Frontal cortex (tissue), 4 donors: ENCODE results near the gene HDAC9. TPM values are rescaled to one million over a fixed set of nuclear protein-coding genes. Genes with fewer than 3 reads are reported as not detected.
"Not testable (repeated sequence)": the region's sequence is repeated elsewhere in the genome, so short reads cannot be mapped to it uniquely, and the experiment has no call there.

Source experiments
- DNase-seq, 2 donors: peaks; one replicate each; pipeline ENCODE4 v3.0.0; 2012; ENCODE audit warnings: low spot score in 2 of 2
- FAIRE-seq: peaks from 2 replicates; lab custom pipeline; 2012; peaks lifted over from hg19 to GRCh38; lab: Jason Lieb, UNC
- total RNA-seq: library from RNA; depleted of rRNA; stranded (reverse); fragments of >200 nt; gene quantifications from one replicate; pipeline ENCODE4 v1.2.3, GENCODE V29; 2014
- donor health status: control.
- donor health status: control.
- donor health status: control.

The HDAC9 gene
- total RNA-seq, 1 donor from 2014 or later: 117 TPM

DNA sequence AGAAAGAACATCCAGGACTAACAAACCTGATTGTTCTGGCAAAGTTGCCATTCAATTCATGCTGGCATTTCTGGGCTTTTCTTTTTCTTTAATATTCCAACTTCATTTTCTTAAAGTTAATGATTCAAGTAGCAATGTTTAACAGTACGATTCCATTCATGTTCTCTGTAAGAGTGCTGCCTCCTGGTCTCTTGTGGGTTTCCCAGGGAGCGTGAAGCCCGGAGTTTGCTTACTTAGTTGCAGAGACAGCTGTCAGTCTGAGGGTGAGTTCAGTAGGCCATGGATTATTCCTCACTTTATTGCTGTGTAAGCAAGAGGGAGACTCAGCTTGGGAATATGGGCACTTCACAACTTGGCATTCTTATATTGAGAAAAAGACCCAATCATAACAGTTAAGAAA, 479.7 kb downstream of the HDAC9 start:
- no peak for DNase-seq
- FAIRE-seq: no peak

- DNase-seq (no peak), FAIRE-seq (no peak)
Observed at GRCh38 chr7:18975689-18976280, 480.2 kb downstream of the HDAC9 start.

DNA sequence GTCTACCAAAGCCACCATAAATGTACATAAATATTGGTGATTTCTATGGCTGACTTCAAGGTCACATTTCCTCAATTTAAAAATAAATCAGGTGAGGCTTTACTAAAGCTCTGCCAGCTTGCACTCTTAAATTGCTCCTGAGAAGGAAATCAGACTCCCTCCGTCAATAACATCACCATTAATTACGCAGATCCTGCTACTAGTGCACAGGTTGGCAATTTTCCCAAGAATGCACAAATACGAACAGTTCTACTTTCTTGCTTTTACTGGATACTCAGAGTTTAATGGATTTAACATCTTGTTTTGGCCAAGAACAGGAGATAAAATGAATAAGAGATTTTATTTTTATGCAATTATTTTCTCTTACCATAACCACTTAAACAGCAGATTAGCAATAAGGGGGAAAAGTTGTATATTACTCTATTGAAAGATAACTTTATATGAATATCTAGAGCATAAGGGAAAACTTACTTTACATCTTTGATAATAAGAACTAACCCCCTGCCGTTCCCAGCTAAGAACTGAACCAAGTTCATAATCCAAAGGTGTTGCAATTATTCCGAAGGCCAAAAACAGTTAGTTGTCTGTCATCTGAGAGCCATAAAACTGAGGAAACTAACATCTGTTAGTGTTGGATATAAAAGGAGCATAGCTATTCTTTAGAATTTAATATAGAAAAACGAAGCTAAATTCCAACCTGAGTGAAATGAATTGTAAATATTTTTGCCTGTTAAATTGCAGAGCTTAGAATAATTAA, 481.3 kb downstream of the HDAC9 start:
- DNase-seq: no peak
- FAIRE-seq: no peak

DNA sequence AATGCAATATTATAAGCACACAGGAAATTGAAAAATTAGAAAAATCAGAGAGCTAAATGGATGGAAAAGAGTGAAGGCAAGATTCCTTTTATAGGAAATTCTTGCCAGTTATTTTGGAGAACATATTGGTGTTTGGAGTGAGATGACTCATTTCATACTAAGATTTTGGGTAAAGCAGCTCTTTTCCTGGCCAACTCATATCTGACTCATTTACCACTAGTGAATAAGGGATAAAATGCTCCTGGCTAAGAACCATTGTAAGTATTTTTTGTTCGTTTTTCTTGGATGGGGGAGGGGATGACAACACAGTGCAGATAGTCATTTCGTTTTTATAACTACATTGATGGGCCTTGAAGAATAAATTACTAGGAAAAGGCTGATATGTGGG, 482.6 kb downstream of the HDAC9 start:
- DNase-seq (peak in 1 of 2 donors; percentile 9), FAIRE-seq (no peak)

DNA sequence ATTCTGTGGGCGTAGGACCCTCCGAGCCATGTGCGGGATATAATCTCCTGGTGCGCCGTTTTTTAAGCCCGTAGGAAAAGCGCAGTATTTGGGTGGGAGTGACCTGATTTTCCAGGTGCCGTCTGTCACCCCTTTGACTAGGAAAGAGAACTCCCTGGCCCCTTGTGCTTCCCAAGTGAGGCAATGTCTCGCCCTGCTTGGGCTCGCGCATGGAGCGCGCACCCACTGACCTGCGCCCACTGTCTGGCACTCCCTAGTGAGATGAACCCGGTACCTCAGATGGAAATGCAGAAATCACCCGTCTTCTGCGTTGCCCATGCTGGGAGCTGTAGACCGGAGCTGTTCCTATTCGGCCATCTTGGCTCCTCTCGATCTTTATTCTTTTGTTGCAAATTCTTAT, 495.2 kb downstream of the HDAC9 start:
- FAIRE-seq, DNase-seq: not testable (repeated sequence)

DNA sequence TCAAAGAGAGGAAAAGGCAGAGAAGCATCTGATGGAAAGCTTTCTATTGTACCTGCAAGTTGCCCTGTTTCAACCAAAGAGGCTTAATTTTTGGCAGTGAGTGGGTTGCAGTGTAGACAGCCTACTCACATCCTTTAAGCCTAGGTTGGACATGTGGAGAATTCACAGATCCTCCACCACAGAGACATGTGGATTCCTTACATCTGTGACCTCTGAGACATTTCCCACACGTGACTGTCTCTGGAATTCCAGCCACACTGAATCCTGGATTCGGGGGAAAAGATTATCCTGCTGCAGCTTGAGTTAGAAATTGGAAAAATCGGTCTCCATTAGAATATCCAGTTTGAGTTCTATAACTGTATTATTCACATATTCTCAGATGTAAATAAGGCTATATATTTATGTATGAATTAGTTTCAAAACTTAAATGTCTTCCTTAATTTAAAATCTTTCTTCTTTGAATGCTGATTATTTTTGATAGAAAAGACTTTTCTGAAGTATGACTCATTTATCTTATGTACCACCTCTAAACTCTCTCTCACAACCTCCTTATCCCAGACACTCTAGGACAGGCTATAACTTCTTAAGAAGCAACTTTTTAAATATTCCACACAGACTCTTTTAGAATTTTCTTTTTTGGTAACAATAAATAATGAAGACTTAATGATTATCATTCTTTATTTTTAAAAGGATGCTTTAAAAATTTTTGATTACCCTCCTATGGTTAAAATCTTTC, 498.6 kb downstream of the HDAC9 start:
- peak; percentile 74 for FAIRE-seq
- DNase-seq: no peak

GRCh38 chr7:18995270-18995671, 499.7 kb downstream of the HDAC9 start:
- DNase-seq: no peak
- no peak for FAIRE-seq

DNA sequence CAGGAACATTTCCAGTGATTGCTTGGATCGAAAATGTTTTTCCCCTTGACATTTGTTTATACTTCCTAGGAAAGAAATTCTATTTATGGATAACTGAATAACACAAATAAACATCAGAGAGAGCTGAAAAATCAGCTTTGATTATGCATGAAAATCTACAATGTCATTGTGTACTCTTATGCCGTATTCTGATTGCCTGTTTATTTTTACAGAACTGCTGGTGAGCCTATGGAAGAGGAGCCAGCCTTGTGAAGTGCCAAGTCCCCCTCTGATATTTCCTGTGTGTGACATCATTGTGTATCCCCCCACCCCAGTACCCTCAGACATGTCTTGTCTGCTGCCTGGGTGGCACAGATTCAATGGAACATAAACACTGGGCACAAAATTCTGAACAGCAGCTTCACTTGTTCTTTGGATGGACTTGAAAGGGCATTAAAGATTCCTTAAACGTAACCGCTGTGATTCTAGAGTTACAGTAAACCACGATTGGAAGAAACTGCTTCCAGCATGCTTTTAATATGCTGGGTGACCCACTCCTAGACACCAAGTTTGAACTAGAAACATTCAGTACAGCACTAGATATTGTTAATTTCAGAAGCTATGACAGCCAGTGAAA, 500.4 kb downstream of the HDAC9 start:
- FAIRE-seq (no peak), DNase-seq (no peak)

GRCh38 chr7:18996583-18996982, 501.0 kb downstream of the HDAC9 start:
- FAIRE-seq: no peak
- no peak for DNase-seq

DNA sequence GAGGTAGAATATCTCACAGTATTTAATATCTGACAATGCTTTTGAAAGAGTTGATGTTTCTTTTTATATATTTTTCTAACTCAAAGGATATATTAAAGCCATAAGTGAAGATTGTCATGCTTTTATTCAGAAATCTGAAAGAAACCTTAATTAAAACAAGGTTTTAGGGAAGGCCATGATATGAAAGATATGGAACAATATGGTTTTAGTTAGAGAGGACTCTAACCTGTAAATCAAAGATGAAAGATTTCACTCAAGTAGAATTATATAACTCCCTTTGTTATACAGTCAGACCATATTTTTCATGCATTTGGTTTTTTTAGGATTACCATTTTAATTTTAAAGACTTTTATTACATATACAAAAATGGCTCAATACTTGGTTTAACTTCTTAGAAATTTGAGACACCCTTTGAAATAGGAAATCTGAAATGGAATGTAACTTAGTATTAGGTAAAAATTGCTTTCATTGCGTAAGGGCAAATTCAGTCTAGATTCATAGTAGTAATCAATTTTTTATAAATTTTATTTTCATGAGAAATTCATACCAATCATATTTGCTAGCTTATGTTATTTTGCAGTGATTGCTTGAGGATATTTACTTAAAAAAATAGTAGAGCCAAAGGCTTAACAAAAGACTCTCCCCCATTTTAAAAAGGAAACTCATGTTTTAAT, 502.1 kb downstream of the HDAC9 start:
- FAIRE-seq: no peak
- no peak for DNase-seq

DNA sequence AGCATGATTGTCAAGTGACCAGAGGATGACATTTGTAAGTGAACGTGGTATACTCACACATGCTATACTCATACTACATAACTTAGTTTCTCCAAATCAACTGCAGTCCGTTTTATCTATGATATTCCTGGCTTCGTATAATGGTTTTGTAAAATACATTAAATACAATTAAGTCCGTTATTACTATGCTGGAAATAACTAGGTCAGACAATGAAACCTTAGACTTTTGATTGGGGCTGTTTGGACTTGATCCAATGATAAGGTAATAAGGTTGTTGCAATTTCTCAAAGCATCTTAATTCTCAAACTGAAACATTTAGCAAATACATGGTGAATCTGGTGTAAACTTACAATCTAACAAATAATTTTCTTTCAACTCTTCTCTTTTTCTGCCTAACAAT, 504.9 kb downstream of the HDAC9 start:
- DNase-seq (no peak), FAIRE-seq (no peak)

GRCh38 chr7:19001854-19002253, 506.3 kb downstream of the HDAC9 start:
- DNase-seq (no peak), FAIRE-seq (no peak)

- DNase-seq: no peak
- FAIRE-seq: no peak
Observed at GRCh38 chr7:19009241-19009935, 513.8 kb downstream of the HDAC9 start.

GRCh38 chr7:19009936-19010280, 514.4 kb downstream of the HDAC9 start:
- FAIRE-seq (no peak), DNase-seq (no peak)

- DNase-seq: no peak
- no peak for FAIRE-seq
Observed at GRCh38 chr7:19011212-19011611, 515.7 kb downstream of the HDAC9 start.

DNA sequence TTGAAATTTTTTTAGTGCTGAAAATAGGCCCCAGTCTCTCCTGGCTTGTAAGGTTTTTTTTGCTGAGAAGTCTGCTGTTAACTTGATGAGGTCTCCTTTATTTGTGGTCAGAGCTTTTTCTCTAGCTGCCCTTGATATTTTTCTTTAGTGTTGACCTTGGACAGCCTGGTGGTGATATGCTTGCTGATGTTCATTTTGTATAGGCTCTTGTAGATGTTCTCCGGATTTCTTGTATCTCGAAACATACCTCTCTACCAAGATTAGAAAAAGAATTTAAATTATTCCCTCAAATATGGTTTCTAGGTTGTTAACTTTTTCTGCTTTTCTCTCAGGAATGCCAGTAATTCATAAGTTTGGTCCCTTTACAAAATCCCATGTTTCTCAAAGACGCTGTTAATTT, 519.5 kb downstream of the HDAC9 start:
- no peak for FAIRE-seq
- no peak for DNase-seq

GRCh38 chr7:19016140-19016539, 520.6 kb downstream of the HDAC9 start:
- DNase-seq: no peak
- no peak for FAIRE-seq

GRCh38 chr7:19017374-19017773, 521.8 kb downstream of the HDAC9 start:
- FAIRE-seq (no peak), DNase-seq (no peak)

DNA sequence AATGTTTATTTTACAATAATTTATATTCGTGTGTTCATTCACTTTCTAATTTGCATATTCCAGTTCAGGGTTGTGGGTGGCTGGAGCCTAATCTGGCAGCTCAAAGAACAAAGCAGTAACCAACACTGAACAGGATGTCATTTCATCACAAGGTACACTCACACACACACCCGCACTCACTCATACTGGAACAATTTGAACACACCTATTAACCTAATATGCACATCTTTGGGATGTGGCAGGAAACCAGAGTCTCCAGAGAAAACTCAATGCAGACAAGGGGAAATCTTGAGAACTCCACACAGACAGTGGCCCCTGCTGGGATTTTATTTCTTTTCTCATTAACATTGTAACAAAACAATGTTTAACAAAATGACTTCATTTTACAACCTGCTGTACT, 524.5 kb downstream of the HDAC9 start:
- DNase-seq (no peak), FAIRE-seq (no peak)

GRCh38 chr7:19020711-19021110, 525.2 kb downstream of the HDAC9 start:
- DNase-seq: no peak
- no peak for FAIRE-seq
